ENCODE results near the gene ITPR2.
A peak's percentile ranks its signal among the peaks of the same experiment; 100 is the strongest.
"Not testable (repeated sequence)": the region's sequence is repeated elsewhere in the genome, so short reads cannot be mapped to it uniquely, and the experiment has no call there.

ITPR2 gene

DNA sequence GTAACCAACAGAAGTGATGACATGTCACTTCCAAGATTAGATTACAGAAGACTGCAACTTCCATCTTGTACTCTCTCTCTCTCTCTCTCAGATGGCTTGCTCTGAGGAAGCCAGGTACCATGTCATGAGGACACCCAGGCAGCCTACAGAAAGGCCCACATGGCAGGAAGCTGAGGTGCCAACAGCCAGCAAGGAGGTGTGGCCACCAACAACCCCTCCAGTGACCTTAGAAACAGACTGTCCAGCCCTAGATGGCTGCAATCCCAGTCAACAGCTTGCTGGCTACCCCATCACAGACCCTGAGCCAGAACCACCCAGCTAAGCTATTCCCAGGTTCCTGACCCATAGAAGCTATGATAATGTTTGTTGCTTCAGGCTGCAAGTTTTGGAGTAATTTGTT, 178.4 kb downstream of the ITPR2 start:
- DNase-seq, result no peak

DNA sequence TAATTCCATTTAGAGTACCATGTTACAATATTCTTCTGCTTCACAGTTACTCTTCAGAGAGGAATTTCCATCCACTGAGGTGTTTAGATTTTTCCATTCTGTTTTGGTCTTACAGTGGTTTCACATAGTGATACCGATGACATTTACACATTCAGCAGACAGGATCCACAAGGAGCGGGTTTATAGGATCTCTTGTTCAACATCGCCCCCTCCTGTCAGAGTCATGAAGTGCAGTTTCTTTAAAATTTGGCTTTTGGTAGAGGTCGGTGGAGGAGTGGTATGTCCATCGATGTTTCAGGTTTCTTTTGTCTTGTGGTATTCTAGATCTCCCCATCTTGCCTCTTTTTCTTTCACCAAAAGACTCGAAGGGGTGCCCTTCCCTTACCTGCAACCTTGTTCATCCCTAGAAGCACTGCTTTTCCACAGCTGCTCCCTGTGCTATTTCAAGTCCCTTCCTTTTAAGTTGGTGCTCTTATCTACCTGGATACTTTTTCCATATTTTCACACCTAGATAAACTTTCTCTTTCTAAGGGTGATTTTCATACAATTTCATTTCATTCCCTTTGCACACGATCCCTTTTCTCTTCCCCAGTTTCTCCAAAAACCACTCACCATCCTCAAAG, 181.3 kb downstream of the ITPR2 start:
- peak; percentile 75 for DNase-seq

DNA sequence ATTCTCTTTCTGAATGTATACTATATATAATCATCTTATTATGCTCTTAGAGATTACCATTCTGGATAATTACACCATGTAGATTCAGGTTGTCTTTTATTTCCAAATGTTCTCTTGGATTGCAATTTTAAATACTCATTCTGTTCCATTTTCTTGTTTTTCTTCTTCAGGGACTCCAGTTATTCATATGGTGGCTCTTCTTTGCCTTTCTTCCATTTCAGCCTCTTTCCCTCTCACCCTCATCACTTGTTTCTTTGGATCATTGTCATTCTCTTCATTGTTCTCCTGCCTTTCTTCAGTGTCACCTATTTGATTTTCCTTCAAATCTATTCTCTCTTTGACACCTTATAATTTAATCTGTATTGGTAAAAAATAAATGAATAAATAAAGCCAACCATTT, 182.0 kb downstream of the ITPR2 start:
- no peak for DNase-seq

DNA sequence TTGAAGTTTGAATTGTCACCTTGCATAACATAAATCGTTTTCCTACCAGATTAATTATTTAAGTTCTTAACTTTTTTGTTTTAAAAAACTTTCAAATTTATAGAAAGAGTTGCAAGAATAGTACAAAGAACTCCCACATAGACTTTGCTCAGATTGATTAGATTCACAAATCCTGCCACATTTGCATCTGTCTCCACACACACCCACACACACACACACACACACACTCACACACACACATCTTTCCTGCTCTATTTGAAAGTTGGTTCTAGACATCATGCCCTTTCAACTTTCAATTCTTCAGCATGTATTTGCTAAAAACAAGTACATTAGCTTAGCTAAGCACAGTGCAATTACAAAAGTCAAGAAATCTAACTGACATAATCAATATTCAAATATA, 184.0 kb downstream of the ITPR2 start:
- DNase-seq, result no peak

DNA sequence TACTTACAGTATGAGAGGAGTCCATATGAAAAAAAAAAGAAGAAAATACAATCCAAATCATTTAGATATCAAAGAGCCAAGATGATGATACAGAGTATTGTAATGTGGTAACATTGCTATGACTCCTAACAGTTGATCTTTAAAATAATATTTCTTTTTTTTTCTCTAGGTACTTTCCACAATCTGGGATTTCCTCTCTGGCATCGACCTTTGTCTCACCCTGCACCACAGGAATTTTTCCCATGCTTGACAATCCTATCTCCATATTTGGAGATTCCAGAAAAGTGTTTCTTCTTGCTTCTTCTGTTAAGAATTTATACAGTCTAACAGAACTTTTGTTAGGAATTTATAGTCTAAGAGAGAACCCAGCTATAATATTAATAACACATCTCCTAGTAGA, 184.4 kb downstream of the ITPR2 start:
- DNase-seq, result no peak

DNA sequence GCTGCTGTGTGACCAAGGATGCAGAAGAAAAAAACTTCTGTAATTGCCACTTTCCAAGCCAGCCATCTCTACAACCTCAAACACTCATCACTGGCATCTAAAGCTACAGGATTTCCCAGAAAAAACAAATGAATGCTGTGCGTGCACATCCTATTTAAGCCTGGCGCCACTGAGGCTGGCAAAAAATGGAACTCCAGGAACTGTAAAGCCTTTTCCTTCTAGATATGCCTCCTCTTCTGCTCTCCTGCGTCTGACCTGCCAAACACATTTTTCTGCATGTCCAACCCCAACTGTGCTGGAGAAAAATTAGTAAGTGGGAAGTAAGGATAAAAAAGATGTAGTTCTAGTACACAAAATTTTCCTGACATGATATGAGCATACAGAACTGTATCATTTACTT, 184.9 kb downstream of the ITPR2 start:
- DNase-seq, result no peak

DNA sequence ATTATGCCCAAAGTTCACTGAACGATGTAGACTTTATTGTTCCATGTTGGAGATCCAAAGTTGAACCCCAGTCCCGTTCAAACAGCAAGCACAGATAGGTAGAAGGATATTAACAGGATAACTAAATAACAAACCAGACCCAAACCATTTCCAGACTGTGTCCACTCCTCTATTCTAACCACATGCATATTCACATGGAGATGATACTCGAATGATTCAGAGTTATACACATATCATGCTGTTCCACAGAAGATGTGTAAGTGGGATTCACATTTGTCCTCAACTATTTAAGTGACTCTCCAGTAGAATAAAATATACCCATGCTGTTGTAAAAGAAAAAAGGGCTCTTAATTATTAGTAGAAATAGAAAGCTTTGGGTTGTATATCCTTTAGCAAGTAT, 185.9 kb downstream of the ITPR2 start:
- no peak for DNase-seq

DNA sequence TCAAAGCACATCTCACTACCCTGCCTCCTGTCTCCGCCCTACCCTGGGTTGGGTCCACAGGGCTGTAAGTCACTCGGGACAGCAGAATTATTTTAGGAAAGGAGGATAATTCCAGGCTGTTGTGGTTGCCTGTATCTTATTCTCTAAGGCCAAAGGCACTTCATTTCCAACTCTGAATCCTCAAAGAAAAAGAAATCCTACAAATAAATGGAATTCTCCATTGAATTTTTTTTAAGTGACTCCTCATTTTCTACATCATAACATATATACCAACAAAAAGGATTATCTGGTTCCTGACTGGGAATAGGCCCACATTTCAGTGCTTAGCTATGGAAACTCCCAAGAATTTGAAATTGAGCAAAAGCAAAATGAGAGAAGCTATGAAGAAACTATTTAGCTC, 186.4 kb downstream of the ITPR2 start:
- DNase-seq, result no peak

DNA sequence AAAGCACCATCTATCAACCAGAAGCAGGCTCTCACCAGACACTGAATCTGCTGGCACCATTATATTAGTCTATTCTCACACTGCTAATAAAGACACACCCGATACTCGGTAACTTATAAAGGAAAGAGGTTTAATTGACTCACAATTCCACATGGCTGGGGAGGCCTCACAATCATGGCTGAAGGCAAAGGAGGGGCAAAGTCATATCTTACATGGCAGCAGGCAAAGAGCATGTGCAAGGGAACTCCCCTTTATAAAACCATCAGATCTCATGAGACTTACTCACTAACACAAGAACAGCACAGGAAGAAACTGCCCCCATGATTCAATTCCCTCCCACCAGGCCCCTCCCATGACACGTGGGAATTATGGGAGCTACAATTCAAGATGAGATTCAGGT, 188.6 kb downstream of the ITPR2 start:
- DNase-seq, result not testable (repeated sequence)

DNA sequence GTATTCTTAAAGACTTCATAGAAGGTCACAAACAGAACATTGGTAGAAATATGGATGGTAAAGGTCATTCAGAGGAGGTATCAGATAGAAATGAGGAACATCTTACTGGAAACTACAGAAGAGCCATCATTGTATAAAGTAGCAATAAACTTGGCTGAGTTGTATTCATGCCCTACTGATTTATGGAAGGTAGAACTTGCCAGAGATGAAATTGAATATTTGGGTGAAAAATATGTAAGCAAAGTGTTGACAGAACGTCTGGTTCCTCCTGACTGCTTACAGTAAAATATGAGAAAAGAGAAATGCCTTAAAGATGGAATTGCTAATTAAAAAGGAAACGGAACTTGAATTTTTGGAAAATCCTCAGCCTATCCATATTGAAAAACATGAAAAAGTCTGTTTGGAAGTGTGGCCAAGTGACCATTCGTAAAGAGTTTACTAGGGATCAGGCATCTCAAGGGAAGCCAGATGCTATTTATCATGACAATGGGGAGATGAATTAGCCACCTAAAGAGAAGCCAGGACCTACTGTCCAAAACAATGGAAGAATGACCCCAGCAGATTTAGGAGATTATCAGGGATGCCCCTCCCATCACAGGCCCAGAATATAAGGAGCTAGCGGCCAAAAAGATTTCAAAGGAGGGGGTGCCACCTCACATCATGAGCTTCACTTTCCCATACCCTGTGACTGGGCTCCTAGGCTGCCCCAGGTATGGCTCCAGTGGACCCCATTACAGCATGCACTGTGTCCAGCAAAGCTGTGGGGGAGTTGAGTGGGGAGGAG, 189.3 kb downstream of the ITPR2 start:
- DNase-seq, result no peak

DNA sequence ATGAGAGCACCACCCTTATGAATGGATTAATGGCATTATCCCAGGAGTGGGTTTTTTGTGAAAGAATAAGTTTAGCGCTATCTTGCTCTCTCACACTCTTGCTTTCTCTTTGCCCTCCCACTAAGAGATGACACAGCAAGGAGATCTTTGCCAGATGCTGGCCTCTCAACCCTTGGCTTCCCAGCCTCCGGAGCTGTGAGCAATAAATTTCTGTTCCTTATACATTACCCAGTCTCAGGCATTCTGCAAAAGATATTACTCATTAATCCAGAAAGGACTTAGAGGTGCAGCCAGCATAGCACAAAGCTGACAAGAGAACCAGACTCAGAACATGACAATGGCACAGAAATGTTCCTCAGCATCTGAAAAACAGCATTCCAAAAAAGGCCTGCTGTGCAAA, 190.6 kb downstream of the ITPR2 start:
- no peak for DNase-seq

DNA sequence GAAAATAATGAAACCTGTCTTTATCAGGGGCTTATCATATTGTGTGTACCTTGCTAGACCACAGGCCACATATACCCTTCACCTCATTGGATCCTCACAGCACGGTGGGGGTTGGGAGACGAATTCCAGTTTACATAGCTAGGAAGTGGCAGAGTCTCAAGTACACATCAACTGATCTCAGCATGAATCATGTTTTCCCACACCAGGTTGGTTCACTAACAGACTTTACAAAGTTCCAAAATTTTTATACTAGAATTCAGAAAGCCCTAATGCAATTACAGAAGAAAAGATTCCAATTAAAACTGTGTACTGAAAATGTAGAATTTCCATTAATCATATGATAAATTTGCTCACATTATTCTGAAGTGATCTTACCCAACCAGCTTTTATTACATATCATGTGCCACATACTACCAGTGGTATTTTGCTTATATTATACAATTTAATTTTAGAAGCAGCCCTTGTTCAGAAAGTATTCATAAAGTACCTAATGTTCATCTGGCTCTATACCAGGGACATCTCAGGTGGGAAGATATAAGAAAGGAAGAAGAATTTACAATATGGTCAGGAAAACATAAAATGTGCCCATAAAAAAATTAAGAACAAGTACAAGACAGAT, 196.2 kb downstream of the ITPR2 start:
- DNase-seq, result no peak

DNA sequence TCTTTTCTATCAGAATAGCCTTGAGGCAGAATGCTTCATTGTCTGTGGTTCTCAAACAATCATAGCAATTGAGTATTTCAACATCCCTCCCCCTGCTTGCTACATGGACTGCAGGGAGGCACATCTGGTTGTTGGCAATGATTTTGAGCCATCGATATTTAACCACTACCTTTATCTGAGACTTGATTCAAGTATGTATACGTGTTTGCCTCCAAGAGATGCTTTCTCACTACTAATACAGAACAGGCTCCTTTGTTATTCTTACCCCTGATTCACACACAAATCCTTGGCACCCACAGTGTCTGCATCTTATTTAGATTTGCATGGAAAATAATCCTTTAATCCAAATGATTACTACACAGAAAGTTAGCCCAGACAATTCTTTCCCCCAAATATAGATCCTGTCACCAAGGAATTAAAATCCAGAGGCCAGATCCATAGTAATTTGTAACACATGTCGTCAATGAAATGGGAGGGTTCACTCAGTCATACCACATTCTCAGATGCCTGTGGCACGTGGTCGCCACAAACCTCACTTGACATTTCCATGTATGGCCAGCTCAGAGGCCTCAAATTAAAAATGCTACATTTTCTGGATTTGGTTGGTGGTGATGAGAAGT, 199.3 kb downstream of the ITPR2 start:
- no peak for DNase-seq

DNA sequence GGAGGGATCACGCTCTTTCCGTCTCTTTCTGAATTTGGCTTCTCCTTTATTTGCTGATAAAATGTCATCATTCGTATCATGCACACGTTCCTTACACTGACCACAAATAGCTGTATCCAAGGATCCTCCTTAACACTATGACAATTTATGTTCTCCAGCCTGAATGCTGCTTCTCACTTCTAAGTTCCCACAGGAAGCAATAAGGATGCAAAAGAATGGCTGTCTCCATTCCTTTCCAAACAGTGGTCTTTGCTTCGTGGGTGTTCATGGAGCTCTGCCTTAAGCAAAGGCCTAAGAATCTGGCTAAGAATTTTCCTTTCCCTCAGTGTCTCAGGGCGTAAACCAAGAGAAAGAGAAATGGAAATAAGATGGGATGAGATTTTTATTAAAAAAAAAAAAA, 200.2 kb downstream of the ITPR2 start:
- no peak for DNase-seq

DNA sequence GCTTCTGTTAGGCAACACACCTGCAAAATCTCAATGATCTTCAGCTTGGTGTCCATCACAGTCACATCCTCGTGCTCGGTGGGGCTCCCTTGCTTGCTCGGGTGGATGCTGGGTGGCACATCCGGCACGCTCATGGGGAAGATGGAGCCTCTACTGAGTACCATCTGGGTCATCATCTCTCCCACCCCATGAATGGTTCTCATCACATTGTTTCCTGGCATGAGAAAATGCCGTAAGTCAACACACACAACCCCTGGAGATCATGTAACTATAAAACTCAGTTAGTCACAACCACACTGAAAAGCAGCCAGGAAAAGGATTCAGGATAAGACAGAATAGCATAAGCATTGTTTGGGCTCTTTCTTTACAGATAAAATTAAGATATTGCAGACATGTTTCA, 201.1 kb downstream of the ITPR2 start:
- DNase-seq, result no peak

DNA sequence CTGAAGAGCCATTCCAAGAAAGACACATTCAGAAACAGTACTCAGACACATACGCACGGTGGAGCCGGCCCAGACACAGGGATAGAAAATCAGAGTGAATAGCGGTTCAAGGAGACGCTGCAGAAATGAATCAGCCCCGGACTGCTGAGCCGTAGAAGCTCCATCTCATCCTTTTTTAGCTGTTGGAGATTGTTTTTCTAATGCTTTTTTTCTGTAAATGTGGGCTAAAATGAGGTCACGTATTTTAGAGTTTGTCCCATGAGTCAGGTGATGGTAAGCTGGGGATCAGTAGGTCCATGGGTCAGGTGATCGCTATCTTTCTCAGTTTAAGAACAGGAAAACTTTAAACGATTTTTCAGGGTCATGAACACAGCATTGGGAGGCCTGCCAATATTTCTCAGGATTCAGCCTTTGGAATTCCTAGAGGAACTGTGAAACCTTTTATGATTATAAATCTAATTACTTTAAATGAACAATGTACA, 202.4 kb downstream of the ITPR2 start:
- no peak for DNase-seq

DNA sequence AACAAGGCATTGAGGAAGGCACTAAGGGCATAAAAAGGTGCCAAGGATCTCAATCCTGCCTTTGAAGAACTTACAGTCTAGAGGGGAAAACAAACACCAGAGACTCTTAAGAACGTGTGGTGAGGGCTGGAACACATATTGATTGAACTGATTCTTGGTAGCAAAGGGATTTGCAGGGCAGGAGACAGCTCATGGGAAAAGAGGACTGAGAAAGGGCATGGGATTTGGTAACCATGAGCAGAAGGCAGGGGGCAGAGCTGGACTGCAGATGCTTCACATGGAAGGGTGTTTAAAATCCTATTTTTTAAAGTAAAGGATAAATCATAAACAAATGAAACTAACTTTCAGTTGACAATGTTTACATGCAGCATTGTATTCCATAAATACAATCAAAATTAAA, 203.1 kb downstream of the ITPR2 start:
- DNase-seq, result no peak

DNA sequence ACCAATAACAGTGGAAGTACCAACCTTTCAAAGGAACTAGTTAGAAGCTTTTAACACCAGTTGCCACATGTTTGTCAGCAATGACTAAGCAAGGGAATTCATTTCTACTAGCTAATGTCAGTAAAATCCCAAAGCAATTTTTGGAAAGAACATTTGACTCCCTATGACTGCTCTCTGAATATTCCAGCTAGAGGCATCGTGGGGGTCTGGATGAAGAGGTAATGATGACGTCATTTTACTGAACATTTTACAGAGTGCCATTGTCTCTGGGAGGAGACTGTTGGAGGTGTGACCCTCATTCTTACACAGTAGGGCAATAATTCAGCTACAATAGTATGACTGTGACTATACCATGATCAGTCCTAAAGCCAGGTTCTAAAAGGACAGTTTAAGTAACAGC, 204.8 kb downstream of the ITPR2 start:
- DNase-seq, result no peak

DNA sequence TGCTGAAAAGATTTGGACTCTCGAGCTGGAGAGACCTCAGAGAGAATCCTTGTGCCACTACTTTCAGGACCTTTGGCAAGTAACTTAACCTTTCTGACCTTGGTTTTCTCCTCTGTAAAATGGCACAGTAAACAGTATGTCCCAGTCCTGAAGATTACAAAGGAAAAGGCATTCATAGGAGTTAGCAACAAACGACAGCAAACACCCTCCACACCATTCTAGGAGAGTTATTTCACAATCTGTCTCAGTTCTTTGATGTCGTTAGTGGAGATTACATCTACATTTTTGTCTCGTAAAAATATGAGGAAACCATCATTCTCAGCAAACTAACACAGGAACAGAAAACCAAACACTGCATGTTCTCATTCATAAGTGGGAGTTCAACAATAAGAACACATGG, 205.7 kb downstream of the ITPR2 start:
- no peak for DNase-seq

DNA sequence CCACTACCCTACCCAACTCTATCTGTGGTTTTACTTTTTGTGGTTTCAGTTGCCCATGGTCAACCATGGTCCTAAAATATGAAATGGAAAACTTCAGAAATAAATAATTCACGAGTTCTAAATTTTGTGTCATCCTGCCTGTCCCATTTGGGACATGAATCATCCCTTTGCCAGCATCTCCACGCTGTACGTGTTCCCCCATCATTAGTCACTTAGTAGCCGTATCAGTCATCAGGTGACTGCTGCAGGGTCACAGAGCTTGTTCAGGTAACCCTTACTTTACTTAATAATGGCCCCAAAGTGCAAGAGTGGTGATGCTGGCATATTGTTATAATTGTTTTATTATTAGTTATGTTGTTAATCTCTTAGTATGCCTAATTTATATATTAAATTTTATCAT, 209.9 kb downstream of the ITPR2 start:
- no peak for DNase-seq

DNA sequence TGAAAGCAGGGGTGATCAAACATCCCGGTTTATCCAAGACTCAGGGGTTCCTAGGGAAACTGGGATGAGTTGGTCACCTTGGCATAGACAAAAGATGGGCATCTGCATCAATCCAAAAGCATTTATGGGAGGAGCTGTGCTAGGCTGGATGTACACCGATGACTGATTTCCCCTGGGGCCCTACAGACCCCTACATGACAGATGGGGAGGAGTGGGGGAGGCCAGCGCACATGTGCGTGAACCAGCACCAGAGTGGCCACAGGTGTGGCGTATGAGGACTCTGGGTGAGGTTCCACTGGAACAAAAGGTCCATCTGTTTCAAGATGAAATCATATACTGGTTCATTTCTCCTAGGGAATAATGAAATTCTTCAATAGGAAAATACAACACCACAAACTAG, 210.4 kb downstream of the ITPR2 start:
- DNase-seq, result no peak

DNA sequence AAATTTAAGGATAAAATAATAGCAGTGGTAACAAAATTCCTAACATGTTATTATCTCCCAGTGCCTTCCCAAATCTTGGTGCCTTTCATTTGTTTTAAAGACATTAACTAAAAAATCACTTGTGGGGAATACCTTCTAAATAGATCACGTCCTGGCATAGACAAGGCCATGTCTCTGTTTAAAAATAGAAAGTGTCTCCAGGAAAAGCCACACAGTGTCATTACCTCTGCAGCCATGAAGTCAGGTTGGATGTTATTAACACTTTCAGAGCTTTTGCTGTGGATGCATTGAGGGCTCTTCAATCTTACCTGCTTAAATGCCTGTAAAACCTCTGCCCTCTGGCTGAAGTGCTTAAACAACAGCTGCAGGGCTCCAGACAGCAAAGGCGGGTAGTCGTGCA, 211.1 kb downstream of the ITPR2 start:
- DNase-seq, result no peak

DNA sequence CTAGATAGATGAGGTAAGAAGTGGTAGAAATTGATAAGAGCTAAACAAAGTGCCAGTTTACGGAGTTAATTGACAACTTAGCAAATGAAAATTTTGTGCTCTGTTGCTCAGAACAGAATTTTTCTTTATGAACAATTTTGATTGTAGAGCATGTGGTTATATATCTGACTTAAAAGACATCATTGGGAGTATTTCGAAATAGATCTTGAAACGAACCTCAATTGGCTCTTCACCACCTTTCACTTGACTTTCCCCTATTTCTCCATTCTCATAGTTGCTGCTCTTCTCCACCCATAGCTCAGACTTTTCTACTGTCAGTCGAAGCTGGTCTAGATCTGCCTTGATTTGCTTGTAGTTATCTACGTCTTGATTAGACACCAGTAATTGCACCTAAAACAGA, 212.1 kb downstream of the ITPR2 start:
- no peak for DNase-seq

DNA sequence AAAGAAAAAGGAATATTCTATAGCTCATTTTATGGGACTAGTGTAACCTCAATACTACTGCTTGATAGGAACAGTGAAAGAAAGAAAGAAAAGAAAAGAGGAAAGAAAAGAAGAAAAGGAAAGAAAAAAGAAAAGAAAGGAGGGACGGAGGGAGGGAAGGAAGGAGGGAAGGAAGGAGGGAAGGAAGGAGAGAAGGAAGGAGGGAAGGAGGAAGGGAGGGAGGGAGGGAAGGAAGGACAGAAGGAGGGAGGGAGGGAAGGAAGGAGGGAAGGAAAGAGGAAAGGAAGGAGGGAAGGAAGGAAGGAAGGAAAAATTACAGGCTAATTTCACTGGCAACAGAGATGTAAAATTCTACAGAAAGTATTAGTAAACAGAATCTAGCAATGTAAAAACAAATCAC, 215.5 kb downstream of the ITPR2 start:
- no peak for DNase-seq
